Transverse colon (tissue), 4 donors: ENCODE measurements around the gene SGPP2.

Experiments
- EP300 ChIP-seq: sonication (generic); formaldehyde crosslinking; IDR thresholded peaks from one replicate; pipeline ENCODE4 v1.6.1; 2017; ENCODE audit warnings: antibody characterized with exemption, low read depth
- POLR2A ChIP-seq: fragments of 450-650 bp; IDR thresholded peaks from one replicate; pipeline ENCODE4 v1.6.1; 2016; ENCODE audit warnings: antibody characterized with exemption, mild to moderate bottlenecking, moderate library complexity
- POLR2AphosphoS5 ChIP-seq, 3 donors: sonication (generic); formaldehyde crosslinking; IDR thresholded peaks; one replicate each; pipeline ENCODE4 v1.6.1; 2016; ENCODE audit warnings: antibody characterized with exemption in 3 of 3
- TF ChIP-seq, protein P1 (sequence below), 5 experiments: fragments of 200-600 bp in 3 of 5; fragments of 450-650 bp in 2 of 5; sonication (generic) in 3 of 5; IDR thresholded peaks; 1 replicate in 2 of 5; 2 replicates in 3 of 5; pipeline ENCODE4 v1.5.1; 2016 to 2017; ENCODE audit warnings: antibody characterized with exemption in 5 of 5, inconsistent platforms in 3 of 5, mild to moderate bottlenecking in 2 of 5, moderate library complexity in 1 of 5

DNA sequence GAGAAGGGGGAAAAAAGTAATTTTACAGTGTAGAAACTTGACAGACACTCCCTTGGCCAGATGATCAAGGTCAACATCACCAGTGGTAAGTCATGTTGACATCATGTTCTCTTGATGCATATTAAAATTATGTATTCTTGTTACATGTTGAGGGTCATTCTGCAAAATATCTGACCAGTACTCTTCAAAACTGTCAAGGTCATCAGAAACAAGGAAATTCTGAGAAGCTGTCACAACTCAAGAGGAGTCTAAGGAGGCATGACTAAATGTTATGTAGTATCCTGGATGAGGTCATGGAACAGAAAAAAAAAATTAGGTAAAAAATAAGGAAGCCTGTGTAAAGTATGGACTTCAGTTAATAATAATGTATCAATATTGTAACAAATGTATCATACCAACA lies 6.3 kb downstream of the SGPP2 start:
- TF ChIP-seq, protein P1, sequence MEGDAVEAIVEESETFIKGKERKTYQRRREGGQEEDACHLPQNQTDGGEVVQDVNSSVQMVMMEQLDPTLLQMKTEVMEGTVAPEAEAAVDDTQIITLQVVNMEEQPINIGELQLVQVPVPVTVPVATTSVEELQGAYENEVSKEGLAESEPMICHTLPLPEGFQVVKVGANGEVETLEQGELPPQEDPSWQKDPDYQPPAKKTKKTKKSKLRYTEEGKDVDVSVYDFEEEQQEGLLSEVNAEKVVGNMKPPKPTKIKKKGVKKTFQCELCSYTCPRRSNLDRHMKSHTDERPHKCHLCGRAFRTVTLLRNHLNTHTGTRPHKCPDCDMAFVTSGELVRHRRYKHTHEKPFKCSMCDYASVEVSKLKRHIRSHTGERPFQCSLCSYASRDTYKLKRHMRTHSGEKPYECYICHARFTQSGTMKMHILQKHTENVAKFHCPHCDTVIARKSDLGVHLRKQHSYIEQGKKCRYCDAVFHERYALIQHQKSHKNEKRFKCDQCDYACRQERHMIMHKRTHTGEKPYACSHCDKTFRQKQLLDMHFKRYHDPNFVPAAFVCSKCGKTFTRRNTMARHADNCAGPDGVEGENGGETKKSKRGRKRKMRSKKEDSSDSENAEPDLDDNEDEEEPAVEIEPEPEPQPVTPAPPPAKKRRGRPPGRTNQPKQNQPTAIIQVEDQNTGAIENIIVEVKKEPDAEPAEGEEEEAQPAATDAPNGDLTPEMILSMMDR (IDR thresholded peaks at IDR 0.05) = no peak
- TF ChIP-seq POLR2AphosphoS5 (IDR thresholded peaks at IDR 0.05) (no peak), POLR2A (no peak), EP300 (no peak)
